GM12801 (cell line): ENCODE measurements around the gene TMEM270.

Source experiments
- TF ChIP-seq, protein P1 (sequence below): IDR thresholded peaks from one replicate; pipeline ENCODE4 v1.5.1; 2011; ENCODE audit warnings: control low read depth; ENCODE audit not compliant: insufficient read length; ENCODE audit errors: extremely low read depth

Gene TMEM270

DNA sequence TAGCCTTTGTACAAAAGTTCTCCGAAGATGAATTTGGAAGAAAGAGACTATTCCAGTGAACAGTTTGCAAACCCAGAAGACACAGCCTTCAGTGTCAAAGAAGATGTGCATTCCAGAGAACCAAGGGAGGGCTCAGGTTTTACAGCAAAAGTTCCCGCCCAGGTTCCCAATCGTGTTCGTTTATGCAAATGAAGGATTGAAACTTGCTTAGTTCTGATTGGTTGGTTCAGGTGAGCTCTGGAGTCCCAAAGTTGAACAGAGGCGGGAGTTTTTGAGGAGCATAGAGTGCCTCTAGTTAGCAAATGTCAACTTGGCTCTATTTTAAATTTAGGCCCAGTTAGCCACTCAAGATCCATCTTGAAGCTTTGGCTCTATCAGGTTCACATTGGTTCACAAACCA lies 51.3 kb downstream of the TMEM270 start:
- TF ChIP-seq, protein P1, sequence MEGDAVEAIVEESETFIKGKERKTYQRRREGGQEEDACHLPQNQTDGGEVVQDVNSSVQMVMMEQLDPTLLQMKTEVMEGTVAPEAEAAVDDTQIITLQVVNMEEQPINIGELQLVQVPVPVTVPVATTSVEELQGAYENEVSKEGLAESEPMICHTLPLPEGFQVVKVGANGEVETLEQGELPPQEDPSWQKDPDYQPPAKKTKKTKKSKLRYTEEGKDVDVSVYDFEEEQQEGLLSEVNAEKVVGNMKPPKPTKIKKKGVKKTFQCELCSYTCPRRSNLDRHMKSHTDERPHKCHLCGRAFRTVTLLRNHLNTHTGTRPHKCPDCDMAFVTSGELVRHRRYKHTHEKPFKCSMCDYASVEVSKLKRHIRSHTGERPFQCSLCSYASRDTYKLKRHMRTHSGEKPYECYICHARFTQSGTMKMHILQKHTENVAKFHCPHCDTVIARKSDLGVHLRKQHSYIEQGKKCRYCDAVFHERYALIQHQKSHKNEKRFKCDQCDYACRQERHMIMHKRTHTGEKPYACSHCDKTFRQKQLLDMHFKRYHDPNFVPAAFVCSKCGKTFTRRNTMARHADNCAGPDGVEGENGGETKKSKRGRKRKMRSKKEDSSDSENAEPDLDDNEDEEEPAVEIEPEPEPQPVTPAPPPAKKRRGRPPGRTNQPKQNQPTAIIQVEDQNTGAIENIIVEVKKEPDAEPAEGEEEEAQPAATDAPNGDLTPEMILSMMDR = no peak
